ENCODE results near the gene MOGAT1.

DNA sequence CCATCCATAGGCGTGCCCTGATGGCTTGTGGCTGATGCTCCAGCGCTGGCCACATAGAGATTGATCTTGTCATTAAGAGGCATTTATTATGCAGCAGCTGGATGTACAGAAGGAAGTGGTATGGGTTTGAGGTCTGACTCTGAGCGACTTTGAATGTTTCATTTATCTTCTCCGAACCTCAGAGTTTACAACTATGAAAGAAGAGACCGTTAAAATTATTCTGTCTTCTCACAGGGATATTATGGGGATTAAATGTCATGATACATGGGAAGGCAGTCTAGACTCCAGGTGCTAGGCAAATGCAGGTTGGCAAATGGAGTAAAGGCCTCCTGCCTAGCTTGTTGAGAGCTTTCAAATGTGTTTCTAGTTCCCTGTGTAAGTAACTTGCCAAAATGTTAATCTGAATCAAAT lies 30.3 kb downstream of the MOGAT1 start:
- no peak for TF ChIP-seq POLR2AphosphoS5 (IDR thresholded peaks at IDR 0.05; ENCODE audit: low read depth, low read length)
- TF ChIP-seq, protein P1, sequence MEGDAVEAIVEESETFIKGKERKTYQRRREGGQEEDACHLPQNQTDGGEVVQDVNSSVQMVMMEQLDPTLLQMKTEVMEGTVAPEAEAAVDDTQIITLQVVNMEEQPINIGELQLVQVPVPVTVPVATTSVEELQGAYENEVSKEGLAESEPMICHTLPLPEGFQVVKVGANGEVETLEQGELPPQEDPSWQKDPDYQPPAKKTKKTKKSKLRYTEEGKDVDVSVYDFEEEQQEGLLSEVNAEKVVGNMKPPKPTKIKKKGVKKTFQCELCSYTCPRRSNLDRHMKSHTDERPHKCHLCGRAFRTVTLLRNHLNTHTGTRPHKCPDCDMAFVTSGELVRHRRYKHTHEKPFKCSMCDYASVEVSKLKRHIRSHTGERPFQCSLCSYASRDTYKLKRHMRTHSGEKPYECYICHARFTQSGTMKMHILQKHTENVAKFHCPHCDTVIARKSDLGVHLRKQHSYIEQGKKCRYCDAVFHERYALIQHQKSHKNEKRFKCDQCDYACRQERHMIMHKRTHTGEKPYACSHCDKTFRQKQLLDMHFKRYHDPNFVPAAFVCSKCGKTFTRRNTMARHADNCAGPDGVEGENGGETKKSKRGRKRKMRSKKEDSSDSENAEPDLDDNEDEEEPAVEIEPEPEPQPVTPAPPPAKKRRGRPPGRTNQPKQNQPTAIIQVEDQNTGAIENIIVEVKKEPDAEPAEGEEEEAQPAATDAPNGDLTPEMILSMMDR (IDR thresholded peaks at IDR 0.05): no peak
